Esophagus muscularis mucosa (tissue), 4 donors: ENCODE data around the gene SAXO1. TPM values are rescaled to one million over a fixed set of nuclear protein-coding genes. Genes with fewer than 3 reads are reported as not detected.

Source experiments
- DNase-seq: peaks from one replicate; pipeline ENCODE4 v3.0.0-alpha.2; 2017; ENCODE audit errors: extremely low spot score
- H3K27ac ChIP-seq, 4 donors: fragments of 200-600 bp; sonication (generic); replicated peaks in 1 of 4; 1 replicate in 3 of 4; 2 replicates in 1 of 4; pipeline ENCODE4 v1.5.1; 2016 to 2019; ENCODE audit warnings: mild to moderate bottlenecking in 1 of 4
- H3K27me3 ChIP-seq, 4 donors: fragments of 200-600 bp; sonication (generic); one replicate each; pipeline versions ENCODE4 v1.5.1 to v1.6.0; 2016 to 2019
- H3K36me3 ChIP-seq, 4 donors: fragments of 200-600 bp; sonication (generic); one replicate each; pipeline ENCODE4 v1.5.1; 2016 to 2019
- H3K4me1 ChIP-seq, 4 donors: fragments of 200-600 bp; sonication (generic); one replicate each; pipeline ENCODE4 v1.5.1; 2016 to 2019
- H3K4me3 ChIP-seq, 4 donors: fragments of 200-600 bp; sonication (generic); 1 replicate in 2 of 4; 2 replicates in 2 of 4; pipeline ENCODE4 v1.5.1; 2016 to 2019; ENCODE audit warnings: mild to moderate bottlenecking in 4 of 4, moderate library complexity in 1 of 4
- H3K9me3 ChIP-seq, 4 donors: fragments of 200-600 bp; sonication (generic); 1 replicate in 3 of 4; 2 replicates in 1 of 4; pipeline ENCODE4 v1.5.1; 2016 to 2019
- EP300 ChIP-seq: sonication (generic); formaldehyde crosslinking; IDR thresholded peaks from one replicate; pipeline ENCODE4 v1.6.1; 2017; ENCODE audit warnings: antibody characterized with exemption
- POLR2A ChIP-seq: fragments of 450-650 bp; IDR thresholded peaks from one replicate; pipeline ENCODE4 v1.6.1; 2017; ENCODE audit warnings: antibody characterized with exemption, moderate library complexity, mild to moderate bottlenecking, low read depth
- POLR2AphosphoS5 ChIP-seq, 2 donors: sonication (generic); formaldehyde crosslinking; IDR thresholded peaks; one replicate each; pipeline ENCODE4 v1.6.1; 2017; ENCODE audit warnings: antibody characterized with exemption in 2 of 2
- WGBS: methylation state at CpG from one replicate; pipeline ENCODE4 v1.1.5; 2018; 5-methylcytosine and 5-hydroxymethylcytosine counted together
- intact Hi-C: fragments of 100-400 bp; cut with DNase I; formaldehyde crosslinking; loops from one replicate; pipeline ENCODE4 v1.15.1; 2023
- total RNA-seq, 4 donors: library from RNA; depleted of rRNA; stranded (reverse); fragments of >200 nt; gene quantifications; one replicate each; pipeline versions ENCODE4 v1.1.0 to v1.2.1, GENCODE V29; 2016
- TF ChIP-seq, protein P1 (sequence below), 3 experiments: fragments of 200-600 bp in 2 of 3; fragments of 450-650 bp in 1 of 3; sonication (generic) in 2 of 3; IDR thresholded peaks; one replicate each; pipeline ENCODE4 v1.5.1; 2017 to 2019; ENCODE audit warnings: antibody characterized with exemption in 3 of 3, mild to moderate bottlenecking in 2 of 3, moderate library complexity in 1 of 3

Gene SAXO1
- total RNA-seq, 4 donors from 2014 or later: 0.11 to 0.17 TPM; not detected in 2

DNA sequence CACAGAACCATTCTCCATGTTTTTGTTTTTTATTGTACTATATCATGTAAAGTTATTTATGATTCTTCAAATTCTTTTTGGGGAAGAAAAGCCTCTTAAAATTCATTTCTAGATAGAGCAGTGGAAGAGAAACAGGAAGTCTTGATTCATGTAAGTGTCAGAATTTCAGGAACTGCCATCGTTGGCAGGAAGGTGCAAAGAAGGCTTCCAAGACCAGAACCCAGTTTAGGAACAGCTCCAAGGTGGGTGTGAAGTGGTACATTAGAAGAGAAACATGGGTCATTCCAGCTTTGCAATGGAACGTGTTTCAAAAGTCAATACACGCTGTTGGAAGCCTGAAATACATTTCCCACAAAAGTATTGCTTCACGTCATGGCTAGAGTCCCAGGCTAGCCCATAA lies 14.8 kb downstream of the SAXO1 start:
- 65% methylated on average over 4 of the region's 4 CpGs for WGBS
- H3K36me3 ChIP-seq: no peaks in the 10 kb centered on the region
- H3K9me3 ChIP-seq: no peaks in the 10 kb centered on the region
- no peak overlapping the region for H3K4me3 ChIP-seq
- no peaks in the 10 kb centered on the region for H3K27me3 ChIP-seq
- intact Hi-C loops: loop anchor here (10.0 kb wide), 1 partner anchor 323 kb away; no protein-coding TSS in a partner anchor
- no peak for TF ChIP-seq EP300
- TF ChIP-seq POLR2A: no peak
- TF ChIP-seq, protein P1, sequence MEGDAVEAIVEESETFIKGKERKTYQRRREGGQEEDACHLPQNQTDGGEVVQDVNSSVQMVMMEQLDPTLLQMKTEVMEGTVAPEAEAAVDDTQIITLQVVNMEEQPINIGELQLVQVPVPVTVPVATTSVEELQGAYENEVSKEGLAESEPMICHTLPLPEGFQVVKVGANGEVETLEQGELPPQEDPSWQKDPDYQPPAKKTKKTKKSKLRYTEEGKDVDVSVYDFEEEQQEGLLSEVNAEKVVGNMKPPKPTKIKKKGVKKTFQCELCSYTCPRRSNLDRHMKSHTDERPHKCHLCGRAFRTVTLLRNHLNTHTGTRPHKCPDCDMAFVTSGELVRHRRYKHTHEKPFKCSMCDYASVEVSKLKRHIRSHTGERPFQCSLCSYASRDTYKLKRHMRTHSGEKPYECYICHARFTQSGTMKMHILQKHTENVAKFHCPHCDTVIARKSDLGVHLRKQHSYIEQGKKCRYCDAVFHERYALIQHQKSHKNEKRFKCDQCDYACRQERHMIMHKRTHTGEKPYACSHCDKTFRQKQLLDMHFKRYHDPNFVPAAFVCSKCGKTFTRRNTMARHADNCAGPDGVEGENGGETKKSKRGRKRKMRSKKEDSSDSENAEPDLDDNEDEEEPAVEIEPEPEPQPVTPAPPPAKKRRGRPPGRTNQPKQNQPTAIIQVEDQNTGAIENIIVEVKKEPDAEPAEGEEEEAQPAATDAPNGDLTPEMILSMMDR (IDR thresholded peaks at IDR 0.05): no peak
- no peak for TF ChIP-seq POLR2AphosphoS5 (IDR thresholded peaks at IDR 0.05)
- peaks cover 0 to 3% (median under 1%) of the 10 kb centered on the region in 4 donors for H3K4me1 ChIP-seq
- H3K27ac ChIP-seq: no peak overlapping the region
- DNase-seq: no peak

DNA sequence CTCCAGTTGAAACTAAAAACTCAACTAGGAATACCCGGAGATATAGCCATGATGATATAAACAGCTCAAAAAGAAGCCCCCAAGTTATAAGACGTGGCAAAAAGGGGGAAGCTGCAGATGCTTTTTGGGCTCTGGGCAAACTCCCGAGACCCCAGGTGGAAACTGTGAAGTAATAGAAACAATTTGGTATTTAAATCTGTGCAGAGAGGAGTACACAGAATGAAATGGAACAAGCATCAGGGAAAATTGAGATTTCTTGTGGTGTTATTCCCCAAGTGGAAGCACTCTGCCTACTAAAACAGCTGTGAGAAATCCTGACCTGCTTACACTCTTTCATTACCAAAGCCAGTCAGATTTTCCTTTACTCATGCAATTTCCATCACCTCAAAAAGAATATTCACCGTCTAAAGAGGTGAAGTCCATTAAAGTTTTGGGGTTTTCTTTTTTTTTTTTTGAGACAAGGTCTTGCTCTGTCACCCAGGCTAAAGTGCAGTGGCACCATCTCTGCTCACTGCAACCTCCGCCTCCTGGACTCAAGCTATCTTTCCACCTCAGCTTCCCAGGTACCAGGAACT lies 23.5 kb downstream of the SAXO1 start:
- intact Hi-C loops: no loop called here
- WGBS: 80% methylated on average over 5 of the region's 5 CpGs
- Histone ChIP-seq H3K9me3 (no peaks in the 10 kb centered on the region), H3K27ac (no peak overlapping the region), H3K36me3 (no peaks in the 10 kb centered on the region), H3K4me1 (peaks cover 0 to 23% (median 11%) of the 10 kb centered on the region in 4 donors), H3K27me3 (no peaks in the 10 kb centered on the region), H3K4me3 (no peak overlapping the region)
- no peak for TF ChIP-seq POLR2A
- no peak for TF ChIP-seq POLR2AphosphoS5 (IDR thresholded peaks at IDR 0.05)
- TF ChIP-seq EP300: no peak
- TF ChIP-seq, protein P1 (IDR thresholded peaks at IDR 0.05): no peak
- peak; percentile 39 for DNase-seq

DNA sequence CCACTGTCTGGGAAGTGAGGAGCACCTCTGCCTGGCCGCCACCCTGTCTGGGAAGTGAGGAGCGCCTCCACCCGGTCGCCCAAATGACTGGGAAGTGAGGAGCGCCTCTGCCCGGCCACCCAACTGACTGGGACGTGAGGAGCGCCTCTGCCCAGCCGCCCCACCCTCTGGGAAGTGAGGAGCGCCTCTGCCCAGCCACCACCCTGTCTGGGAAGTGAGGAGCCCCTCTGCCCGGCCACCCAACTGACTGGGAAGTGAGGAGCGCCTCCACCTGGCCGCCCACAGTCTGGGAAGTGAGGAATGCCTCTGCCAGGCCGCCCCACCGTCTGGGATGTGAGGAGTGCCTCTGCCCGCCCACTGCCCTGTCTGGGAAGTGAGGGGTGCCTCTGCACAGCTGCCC lies 32.9 kb downstream of the SAXO1 start:
- H3K27me3 ChIP-seq: no peaks in the 10 kb centered on the region
- DNase-seq: peak; percentile 47
- no peaks in the 10 kb centered on the region for H3K36me3 ChIP-seq
- no peak overlapping the region for H3K27ac ChIP-seq
- 87% methylated on average over 10 of the region's 16 CpGs for WGBS
- H3K4me1 ChIP-seq: no peaks in the 10 kb centered on the region
- no peaks in the 10 kb centered on the region for H3K9me3 ChIP-seq
- no peak for TF ChIP-seq POLR2A
- no peak for TF ChIP-seq EP300
- no peak overlapping the region for H3K4me3 ChIP-seq
- intact Hi-C loops: no loop called here

DNA sequence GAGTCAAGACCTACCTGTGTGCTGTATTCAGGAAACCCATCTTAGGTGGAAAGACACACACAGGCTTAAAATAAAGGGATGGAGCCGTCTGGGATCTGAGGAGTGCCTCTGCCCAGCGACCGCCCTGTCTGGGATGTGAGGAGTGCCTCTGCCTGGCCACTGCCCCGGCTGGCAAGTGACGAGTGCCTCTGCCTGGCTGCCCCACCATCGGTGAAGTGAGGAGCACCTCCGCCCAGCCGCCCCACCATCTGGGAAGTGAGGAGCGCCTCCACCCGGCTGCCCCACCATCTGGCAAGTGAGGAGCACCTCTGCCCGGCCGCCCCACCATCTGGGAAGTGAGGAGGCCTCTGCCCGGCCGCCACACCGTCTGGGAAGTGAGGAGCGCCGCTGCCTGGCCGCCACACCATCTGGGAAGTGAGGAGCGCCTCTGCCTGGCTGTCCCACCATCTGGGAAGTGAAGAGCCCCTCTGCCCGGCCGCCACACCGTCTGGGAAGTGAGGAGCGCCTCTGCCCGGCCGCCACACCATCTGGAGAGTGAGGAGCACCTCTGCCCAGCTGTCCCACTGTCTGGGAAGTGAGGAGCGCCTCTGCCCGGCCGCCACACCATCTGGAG lies 33.7 kb downstream of the SAXO1 start:
- no peak overlapping the region for H3K4me3 ChIP-seq
- intact Hi-C loops: no loop called here
- 95% methylated on average over 10 of the region's 28 CpGs for WGBS
- no peaks in the 10 kb centered on the region for H3K36me3 ChIP-seq
- no peaks in the 10 kb centered on the region for H3K9me3 ChIP-seq
- no peaks in the 10 kb centered on the region for H3K27me3 ChIP-seq
- H3K27ac ChIP-seq: no peak overlapping the region
- TF ChIP-seq POLR2AphosphoS5 (IDR thresholded peaks at IDR 0.05): no peak
- TF ChIP-seq POLR2A: no peak
- no peaks in the 10 kb centered on the region for H3K4me1 ChIP-seq
- DNase-seq: peak; percentile 50

DNA sequence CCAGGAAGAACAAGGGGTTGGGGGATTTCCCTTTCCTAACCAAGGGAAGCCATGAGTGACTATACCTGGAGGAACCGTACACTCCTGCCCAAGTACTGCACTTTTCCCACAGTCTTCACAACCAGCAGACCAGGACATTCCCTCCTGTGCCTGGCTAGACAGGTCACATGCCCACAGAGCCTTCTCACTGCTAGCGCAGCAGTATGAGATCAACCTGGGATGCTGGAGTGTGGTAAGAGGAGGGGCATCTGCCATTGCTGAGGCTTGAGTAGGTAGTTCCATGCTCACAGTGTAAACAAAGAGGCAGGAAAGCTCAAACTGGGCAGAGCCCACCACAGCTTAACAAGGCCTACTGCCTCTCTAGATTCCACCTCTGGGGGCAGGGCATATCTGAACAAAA lies 35.9 kb downstream of the SAXO1 start:
- Histone ChIP-seq H3K4me1 (no peaks in the 10 kb centered on the region), H3K4me3 (no peak overlapping the region), H3K27ac (no peak overlapping the region), H3K27me3 (no peaks in the 10 kb centered on the region), H3K9me3 (no peaks in the 10 kb centered on the region), H3K36me3 (no peaks in the 10 kb centered on the region)
- TF ChIP-seq EP300 (no peak), POLR2AphosphoS5 (IDR thresholded peaks at IDR 0.05) (no peak), POLR2A (no peak)
- TF ChIP-seq, protein P1 (IDR thresholded peaks at IDR 0.05): no peak
- intact Hi-C loops: no loop called here
- 78% methylated on average over 2 of the region's 2 CpGs for WGBS
- peak; percentile 85 for DNase-seq
